ENCODE measurements around the gene HES2. TPM values are rescaled to one million over a fixed set of nuclear protein-coding genes. Genes with fewer than 3 reads are reported as not detected.

The HES2 gene
- total and polyA plus RNA-seq, 9 of the 15 experiments (the other 6 are each of a cell fraction or from before 2014, with no cell fraction given), result 0.05 to 0.18 (median 0.07) TPM; not detected in 4

DNA sequence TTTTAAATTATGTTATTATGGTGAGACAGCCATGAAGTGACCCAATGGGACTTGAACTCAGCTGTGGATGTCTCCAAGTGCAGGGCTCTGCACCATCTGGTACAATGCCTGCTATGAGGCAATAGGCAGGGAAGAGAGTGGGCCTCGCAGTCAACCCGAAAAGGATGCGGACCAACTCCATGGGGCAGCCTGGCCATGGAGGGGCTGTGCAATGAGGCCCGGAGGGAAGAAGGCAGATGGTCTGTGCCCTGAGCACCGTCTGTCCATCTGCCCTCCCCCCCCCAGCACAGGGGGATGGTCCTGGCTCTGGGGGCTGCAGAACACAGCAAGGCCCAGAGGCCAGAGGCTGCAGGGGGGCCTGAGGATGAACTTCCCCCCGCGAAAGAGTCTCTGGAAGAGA is 21.9 kb upstream of the HES2 start:
- ATAC-seq, result no peak
- CTCF ChIA-PET (ENCODE audit: low intra/inter-chr PET ratio), result interaction anchor here (0.6 kb wide), 1 partner anchor 36 kb away, joined by 3 read pairs; no protein-coding TSS in a partner anchor
- no peak overlapping the region for H3K9ac ChIP-seq (ENCODE audit: insufficient read depth in 1 of 2, low read depth in 2 of 2, low read length in 2 of 2)
- POLR2A ChIA-PET, result interaction anchor here (0.6 kb wide), 1 partner anchor 25 kb away, joined by 3 read pairs; no protein-coding TSS in a partner anchor
- no peak overlapping the region for H3K27ac ChIP-seq (ENCODE audit: extremely low read depth, low read depth, low read length)
- H3K9me3 ChIP-seq (replicated peaks; ENCODE audit: control insufficient read depth, insufficient read depth, low read depth, low read length), result no peaks in the 10 kb centered on the region
- H3K27me3 ChIP-seq (ENCODE audit: control insufficient read depth in 2 of 2, insufficient read depth in 2 of 2, low read length in 2 of 2), result peaks cover 14 to 47% of the 10 kb centered on the region in 2 experiments; a peak in 4 of 5 replicates
- no peaks in the 10 kb centered on the region; the same call in 2 of the 3 replicates for H3K36me3 ChIP-seq (ENCODE audit: control insufficient read depth, insufficient read depth, low read length)
- no peak overlapping the region for H3K4me2 ChIP-seq (ENCODE audit: insufficient read depth, low read length)
- TF ChIP-seq ZNF830 (CRISPR knock-in tag; IDR thresholded peaks at IDR 0.05), result no peak
- TF ChIP-seq, protein P1, sequence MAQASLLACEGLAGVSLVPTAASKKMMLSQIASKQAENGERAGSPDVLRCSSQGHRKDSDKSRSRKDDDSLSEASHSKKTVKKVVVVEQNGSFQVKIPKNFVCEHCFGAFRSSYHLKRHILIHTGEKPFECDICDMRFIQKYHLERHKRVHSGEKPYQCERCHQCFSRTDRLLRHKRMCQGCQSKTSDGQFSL (CRISPR knock-in tag; IDR thresholded peaks at IDR 0.05), result peak; percentile 17; the same call in 1 of the 2 replicates
- TF ChIP-seq, protein P1 (tag; IDR thresholded peaks at IDR 0.05), result no peak
- H3K4me1 ChIP-seq (replicated peaks in 1 of 2; ENCODE audit: control insufficient read depth in 2 of 2, insufficient read depth in 2 of 2, low read length in 2 of 2), result peaks cover 0 to 38% of the 10 kb centered on the region in 2 experiments; a peak in 2 of 5 replicates
- WGBS (ENCODE audit: insufficient coverage, low coverage, missing lambda C conversion rate), result 27% methylated on average over 7 of the region's 7 CpGs
- intact Hi-C loops (cut with micrococcal nuclease) (no loop called here), in situ Hi-C loops (cut with MboI) (no loop called here)
- H4K20me1 ChIP-seq (replicated peaks; ENCODE audit: control insufficient read depth, insufficient read depth, low read length), result peaks cover 37% of the 10 kb centered on the region
- no peaks in the 10 kb centered on the region for H3K79me2 ChIP-seq (ENCODE audit: control insufficient read depth, insufficient read depth, low read length)
- DNase-seq (ENCODE audit: extremely low read depth in 1 of 4, low spot score in 3 of 4), result no peak
- H3K4me3 ChIP-seq, result no peak overlapping the region
- peaks cover 3% of the 10 kb centered on the region for H3K9me1 ChIP-seq (ENCODE audit: control insufficient read depth, insufficient read depth, low read length)
- no peak overlapping the region for H2AFZ ChIP-seq (ENCODE audit: low read depth, low read length)
- BruUV-seq (replicated peaks), result no TSS peak
- no peak for FAIRE-seq

All from K562 (cell line).